ENCODE data around the gene CNTNAP2. TPM values are rescaled to one million over a fixed set of nuclear protein-coding genes. Genes with fewer than 3 reads are reported as not detected.

The CNTNAP2 gene
- total RNA-seq, 4 donors from 2014 or later = not detected

GRCh38 chr7:146788008-146788407 is 671.4 kb downstream of the CNTNAP2 start:
- no peak for ATAC-seq
- TF ChIP-seq CTCF (IDR thresholded peaks at IDR 0.05 in 4 of 5, conservative IDR thresholded peaks at IDR 0.05 in 1 of 5) = no peak
- no peak for TF ChIP-seq POLR2A (IDR thresholded peaks at IDR 0.05)

DNA sequence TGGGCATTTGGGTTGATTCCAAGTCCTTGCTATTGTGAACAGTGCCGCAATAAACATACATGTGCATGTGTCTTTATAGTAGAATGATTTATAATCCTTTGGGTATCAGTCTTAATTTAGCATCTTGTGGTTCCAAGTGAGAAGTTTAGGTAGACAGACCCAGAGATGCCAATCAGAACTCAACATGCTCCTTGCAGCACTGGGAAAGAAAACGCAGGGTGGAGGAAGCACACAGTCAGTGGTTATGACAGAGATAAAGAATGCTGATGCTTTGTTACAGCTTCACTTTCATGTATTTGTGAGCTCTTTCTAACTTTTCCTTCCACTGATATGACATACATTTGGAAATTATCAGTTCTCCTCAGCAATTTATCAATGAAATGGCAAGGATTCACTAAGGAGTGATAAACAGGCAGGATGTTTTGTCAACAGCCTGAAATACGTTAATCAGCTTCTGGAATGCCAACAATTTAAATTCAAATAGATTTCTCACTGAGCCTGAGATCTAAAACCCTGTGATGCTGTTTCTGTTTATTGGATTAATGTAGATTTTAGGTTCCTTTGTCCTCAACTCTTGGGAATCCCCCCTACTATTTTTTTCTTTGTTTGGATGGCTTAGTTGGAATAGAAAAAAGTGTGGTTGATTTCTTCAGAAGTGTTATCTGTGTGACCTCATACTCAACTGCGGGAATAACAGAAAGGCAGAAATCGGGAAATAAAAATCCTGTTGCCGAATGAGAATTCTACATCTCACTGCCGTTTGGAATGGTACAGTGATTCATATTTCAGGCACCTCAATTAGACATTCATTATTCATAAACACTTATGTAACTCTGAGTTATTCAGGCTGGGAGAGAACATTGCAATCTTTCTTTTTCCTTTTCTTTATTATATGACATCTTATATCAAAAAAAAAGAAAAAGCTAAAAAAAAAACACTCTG is 675.0 kb downstream of the CNTNAP2 start:
- no peak overlapping the region for H3K4me3 ChIP-seq
- no peaks in the 10 kb centered on the region for H3K27me3 ChIP-seq
- no peak overlapping the region for H3K27ac ChIP-seq
- H3K9me3 ChIP-seq = no peaks in the 10 kb centered on the region
- TF ChIP-seq CTCF (IDR thresholded peaks at IDR 0.05 in 4 of 5, conservative IDR thresholded peaks at IDR 0.05 in 1 of 5) (no peak), POLR2A (IDR thresholded peaks at IDR 0.05) (no peak)
- intact Hi-C loops (cut with DNase I; ENCODE audit: low total_unique reads) = no loop called here
- DNase-seq = no peak
- no peaks in the 10 kb centered on the region for H3K4me1 ChIP-seq
- in situ Hi-C loops (cut with MboI; ENCODE audit: low sequenced_read_pairs in 4 of 4) = no loop called here
- H3K36me3 ChIP-seq = no peaks in the 10 kb centered on the region
- no peak for ATAC-seq

More at GRCh38 chr7:146788008-146788407, 671.4 kb downstream of the CNTNAP2 start:
- Histone ChIP-seq H3K4me3 (no peak overlapping the region), H3K9me3 (no peaks in the 10 kb centered on the region), H3K4me1 (no peaks in the 10 kb centered on the region), H3K27me3 (no peaks in the 10 kb centered on the region), H3K36me3 (no peaks in the 10 kb centered on the region), H3K27ac (no peak overlapping the region)
- DNase-seq = no peak
- intact Hi-C loops (cut with DNase I; ENCODE audit: low total_unique reads) (no loop called here), in situ Hi-C loops (cut with MboI; ENCODE audit: low sequenced_read_pairs in 4 of 4) (no loop called here)

DNA sequence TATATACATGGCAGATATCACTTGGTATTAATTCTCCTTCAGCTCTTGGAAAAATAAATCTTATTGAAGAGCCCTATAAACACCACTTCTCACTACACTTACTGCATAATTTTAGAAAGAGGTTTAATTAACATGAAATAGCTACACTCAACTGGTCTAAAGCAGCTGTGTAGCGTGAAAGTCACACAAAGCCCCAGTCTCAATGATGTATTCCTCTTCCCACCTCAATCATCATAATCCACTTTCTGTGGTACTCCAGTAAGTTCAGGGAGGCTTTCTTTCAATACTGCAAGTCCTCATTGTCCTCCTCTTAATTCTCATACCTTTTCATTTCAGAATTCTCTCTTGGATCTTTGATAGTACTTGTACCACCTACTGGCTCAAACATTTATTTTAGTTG is 688.0 kb downstream of the CNTNAP2 start:
- in situ Hi-C loops (cut with MboI; ENCODE audit: low sequenced_read_pairs in 4 of 4) = no loop called here
- Histone ChIP-seq H3K4me1 (no peaks in the 10 kb centered on the region), H3K27ac (no peak overlapping the region), H3K27me3 (no peaks in the 10 kb centered on the region), H3K4me3 (no peak overlapping the region), H3K9me3 (no peaks in the 10 kb centered on the region), H3K36me3 (no peaks in the 10 kb centered on the region)
- ATAC-seq (no peak), DNase-seq (no peak)
- intact Hi-C loops (cut with DNase I; ENCODE audit: low total_unique reads) = no loop called here
- TF ChIP-seq CTCF (IDR thresholded peaks at IDR 0.05 in 4 of 5, conservative IDR thresholded peaks at IDR 0.05 in 1 of 5) = no peak
- no peak for TF ChIP-seq POLR2A (IDR thresholded peaks at IDR 0.05)

DNA sequence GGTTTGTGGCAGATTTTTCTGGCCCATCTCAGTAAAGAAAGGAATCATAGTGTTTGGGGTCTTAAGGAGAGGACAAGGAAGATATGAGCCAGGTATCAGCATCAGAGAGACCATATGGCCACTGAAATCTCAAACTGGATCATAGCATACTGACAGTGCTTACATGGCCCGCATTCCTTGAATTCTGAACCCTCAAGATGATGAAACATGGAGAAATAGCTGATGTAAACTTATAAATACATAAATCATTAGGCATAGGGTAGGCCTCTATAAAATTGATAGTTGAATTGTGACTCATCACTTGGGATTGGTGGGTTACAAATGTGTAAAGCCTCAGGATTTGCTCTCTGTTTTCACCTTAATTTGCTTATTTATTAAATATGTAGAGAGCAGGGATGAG is 688.5 kb downstream of the CNTNAP2 start:
- Histone ChIP-seq H3K36me3 (no peaks in the 10 kb centered on the region), H3K4me1 (no peaks in the 10 kb centered on the region), H3K4me3 (no peak overlapping the region), H3K27ac (no peak overlapping the region), H3K9me3 (no peaks in the 10 kb centered on the region), H3K27me3 (no peaks in the 10 kb centered on the region)
- DNase-seq (no peak), ATAC-seq (no peak)
- TF ChIP-seq CTCF (IDR thresholded peaks at IDR 0.05 in 4 of 5, conservative IDR thresholded peaks at IDR 0.05 in 1 of 5) = no peak
- TF ChIP-seq POLR2A (IDR thresholded peaks at IDR 0.05) = no peak
- in situ Hi-C loops (cut with MboI; ENCODE audit: low sequenced_read_pairs in 4 of 4) = no loop called here
- intact Hi-C loops (cut with DNase I; ENCODE audit: low total_unique reads) = no loop called here

All from gastrocnemius medialis (tissue), 4 donors.